ENCODE results near the gene ENO4. TPM values are rescaled to one million over a fixed set of nuclear protein-coding genes. Genes with fewer than 3 reads are reported as not detected.
A peak's percentile ranks its signal among the peaks of the same experiment; 100 is the strongest.

Gene ENO4
- total RNA-seq, 1 experiment from 2014 or later, result 0.42 TPM

GRCh38 chr10:116877391-116877790 lies 28.1 kb downstream of the ENO4 start:
- H3K27ac Mint-ChIP-seq, result no peak overlapping the region
- DNase-seq (ENCODE audit: low spot score) (no peak), ATAC-seq (no peak)
- no peak overlapping the region for H3K4me3 Mint-ChIP-seq
- POLR2A ChIA-PET, result no interaction called here
- H3K4me1 Mint-ChIP-seq, result peaks cover 47% of the 10 kb centered on the region
- peaks cover 3% of the 10 kb centered on the region for H3K36me3 Mint-ChIP-seq
- CTCF ChIA-PET, result interaction anchor here (1.1 kb wide), 1 partner anchor 50 kb away, joined by 3 read pairs; no protein-coding TSS in a partner anchor
- peaks cover 3% of the 10 kb centered on the region for H3K9me3 Mint-ChIP-seq
- H3K27me3 Mint-ChIP-seq (ENCODE audit: low read depth), result peaks cover 3% of the 10 kb centered on the region; the same call in 1 of the 2 replicates
- no peak for TF ChIP-seq ZNF219 (CRISPR knock-in tag; IDR thresholded peaks at IDR 0.05; ENCODE audit: borderline replicate concordance)
- TF ChIP-seq NR3C1 (CRISPR knock-in tag; conservative IDR thresholded peaks at IDR 0.05; ENCODE audit: low read depth), result no peak
- TF ChIP-seq SMAD3 (CRISPR knock-in tag; IDR thresholded peaks at IDR 0.05; ENCODE audit: borderline replicate concordance), result no peak
- TF ChIP-seq IRF2 (CRISPR knock-in tag; IDR thresholded peaks at IDR 0.05; ENCODE audit: borderline replicate concordance, low read depth), result no peak
- no peak for TF ChIP-seq SP1 (CRISPR knock-in tag; conservative IDR thresholded peaks at IDR 0.05)
- TF ChIP-seq AFF4 (CRISPR knock-in tag; IDR thresholded peaks at IDR 0.05; ENCODE audit: borderline replicate concordance), result no peak
- TF ChIP-seq ATF2 (CRISPR knock-in tag; IDR thresholded peaks at IDR 0.05; ENCODE audit: borderline replicate concordance, low read depth), result no peak
- TF ChIP-seq, protein P1, sequence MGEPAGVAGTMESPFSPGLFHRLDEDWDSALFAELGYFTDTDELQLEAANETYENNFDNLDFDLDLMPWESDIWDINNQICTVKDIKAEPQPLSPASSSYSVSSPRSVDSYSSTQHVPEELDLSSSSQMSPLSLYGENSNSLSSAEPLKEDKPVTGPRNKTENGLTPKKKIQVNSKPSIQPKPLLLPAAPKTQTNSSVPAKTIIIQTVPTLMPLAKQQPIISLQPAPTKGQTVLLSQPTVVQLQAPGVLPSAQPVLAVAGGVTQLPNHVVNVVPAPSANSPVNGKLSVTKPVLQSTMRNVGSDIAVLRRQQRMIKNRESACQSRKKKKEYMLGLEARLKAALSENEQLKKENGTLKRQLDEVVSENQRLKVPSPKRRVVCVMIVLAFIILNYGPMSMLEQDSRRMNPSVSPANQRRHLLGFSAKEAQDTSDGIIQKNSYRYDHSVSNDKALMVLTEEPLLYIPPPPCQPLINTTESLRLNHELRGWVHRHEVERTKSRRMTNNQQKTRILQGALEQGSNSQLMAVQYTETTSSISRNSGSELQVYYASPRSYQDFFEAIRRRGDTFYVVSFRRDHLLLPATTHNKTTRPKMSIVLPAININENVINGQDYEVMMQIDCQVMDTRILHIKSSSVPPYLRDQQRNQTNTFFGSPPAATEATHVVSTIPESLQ (CRISPR knock-in tag; IDR thresholded peaks at IDR 0.05), result no peak
- no peak for TF ChIP-seq JAZF1 (CRISPR knock-in tag; IDR thresholded peaks at IDR 0.05)

- TF ChIP-seq, protein P2, sequence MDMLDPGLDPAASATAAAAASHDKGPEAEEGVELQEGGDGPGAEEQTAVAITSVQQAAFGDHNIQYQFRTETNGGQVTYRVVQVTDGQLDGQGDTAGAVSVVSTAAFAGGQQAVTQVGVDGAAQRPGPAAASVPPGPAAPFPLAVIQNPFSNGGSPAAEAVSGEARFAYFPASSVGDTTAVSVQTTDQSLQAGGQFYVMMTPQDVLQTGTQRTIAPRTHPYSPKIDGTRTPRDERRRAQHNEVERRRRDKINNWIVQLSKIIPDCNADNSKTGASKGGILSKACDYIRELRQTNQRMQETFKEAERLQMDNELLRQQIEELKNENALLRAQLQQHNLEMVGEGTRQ (CRISPR knock-in tag; IDR thresholded peaks at IDR 0.05), result no peak
- TF ChIP-seq RORB (CRISPR knock-in tag; IDR thresholded peaks at IDR 0.05) (no peak), CREB1 (CRISPR knock-in tag; IDR thresholded peaks at IDR 0.05) (no peak), ZNF263 (CRISPR knock-in tag; IDR thresholded peaks at IDR 0.05; ENCODE audit: low read depth) (no peak), ZNF317 (CRISPR knock-in tag; IDR thresholded peaks at IDR 0.05; ENCODE audit: borderline replicate concordance, low read depth) (no peak)
- ATAC-seq (no peak), DNase-seq (ENCODE audit: low spot score) (no peak)
- Mint-ChIP-seq H3K4me1 (peaks cover 41% of the 10 kb centered on the region), H3K9me3 (no peaks in the 10 kb centered on the region), H3K27ac (no peak overlapping the region), H3K36me3 (no peaks in the 10 kb centered on the region), H3K4me3 (no peak overlapping the region), H3K27me3 (ENCODE audit: low read depth) (no peaks in the 10 kb centered on the region)
- ChIA-PET CTCF (no interaction called here), POLR2A (interaction anchor here (0.6 kb wide), 1 partner anchor 281 kb away, joined by 3 read pairs; no protein-coding TSS in a partner anchor)
Observed at GRCh38 chr10:116878123-116878522, 28.8 kb downstream of the ENO4 start.

DNA sequence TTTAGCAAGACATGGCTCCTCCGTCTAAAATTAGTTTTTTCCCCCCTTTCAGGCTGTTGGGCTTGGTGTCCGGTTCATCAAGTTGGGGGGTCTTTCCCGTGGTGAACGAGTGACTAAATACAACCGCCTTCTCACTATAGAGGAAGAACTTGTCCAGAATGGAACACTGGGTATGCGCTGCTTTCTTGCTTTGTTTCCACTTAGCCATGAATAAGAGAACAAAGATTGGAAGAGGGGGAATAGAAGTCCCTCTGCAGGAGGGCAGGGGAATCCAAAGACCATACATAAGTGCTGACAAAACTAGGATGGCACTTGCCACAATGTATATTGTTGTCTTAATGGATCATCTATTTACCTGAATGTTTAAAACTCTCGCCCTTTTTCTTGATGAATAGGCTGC lies 30.5 kb downstream of the ENO4 start:
- Mint-ChIP-seq H3K4me1 (peaks cover 24% of the 10 kb centered on the region), H3K36me3 (no peaks in the 10 kb centered on the region), H3K27me3 (ENCODE audit: low read depth) (no peaks in the 10 kb centered on the region), H3K4me3 (no peak overlapping the region), H3K27ac (no peak overlapping the region), H3K9me3 (no peaks in the 10 kb centered on the region)
- ATAC-seq (peak; percentile 68), DNase-seq (ENCODE audit: low spot score) (no peak)
- POLR2A ChIA-PET, result interaction anchor here (1.3 kb wide), 1 partner anchor 31 kb away, joined by 6 read pairs; the partner anchor contains the start of gene ENO4
- CTCF ChIA-PET, result no interaction called here
- TF ChIP-seq ZNF138 (CRISPR knock-in tag; conservative IDR thresholded peaks at IDR 0.05) (no peak), ZNF232 (CRISPR knock-in tag; IDR thresholded peaks at IDR 0.05) (no peak), ESRRA (CRISPR knock-in tag; IDR thresholded peaks at IDR 0.05; ENCODE audit: borderline replicate concordance) (no peak), TCF7 (CRISPR knock-in tag; IDR thresholded peaks at IDR 0.05; ENCODE audit: low read depth) (no peak), AFF4 (CRISPR knock-in tag; IDR thresholded peaks at IDR 0.05; ENCODE audit: borderline replicate concordance) (no peak), NR3C1 (CRISPR knock-in tag; conservative IDR thresholded peaks at IDR 0.05; ENCODE audit: low read depth) (no peak), MXD4 (CRISPR knock-in tag; IDR thresholded peaks at IDR 0.05; ENCODE audit: borderline replicate concordance) (no peak)
- TF ChIP-seq, protein P2 (CRISPR knock-in tag; IDR thresholded peaks at IDR 0.05), result no peak

All from WTC11 (cell line).